GM12873 (cell line): ENCODE measurements around the gene GRB10.

ENCODE experiments used
- TF ChIP-seq, protein P1 (sequence below): IDR thresholded peaks from 2 replicates; pipeline ENCODE4 v1.5.1; 2012; ENCODE audit warnings: low read depth, mild to moderate bottlenecking, moderate library complexity, low read length, control low read depth; ENCODE audit not compliant: insufficient read depth; ENCODE audit errors: missing control alignments

GRB10 gene

DNA sequence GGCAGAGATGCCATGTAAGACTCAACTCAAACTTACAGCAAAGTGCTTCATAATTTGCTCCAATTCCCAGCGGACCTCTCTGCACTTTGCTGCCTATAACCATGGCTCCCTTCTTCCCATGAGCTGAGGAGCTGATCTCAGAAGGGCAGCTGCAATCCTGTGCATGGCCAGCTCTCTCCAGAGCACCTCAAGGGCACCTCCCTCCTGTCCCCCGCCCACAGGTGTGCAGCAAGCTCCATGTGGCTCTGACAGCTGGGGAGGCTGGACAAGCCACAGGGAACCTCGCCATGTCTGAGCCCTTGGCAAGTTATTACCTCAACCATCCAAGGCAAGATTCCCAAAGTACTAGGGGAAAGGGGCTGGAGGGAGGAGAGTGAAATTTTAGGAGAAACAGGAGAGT lies 156.4 kb downstream of the GRB10 start:
- TF ChIP-seq, protein P1, sequence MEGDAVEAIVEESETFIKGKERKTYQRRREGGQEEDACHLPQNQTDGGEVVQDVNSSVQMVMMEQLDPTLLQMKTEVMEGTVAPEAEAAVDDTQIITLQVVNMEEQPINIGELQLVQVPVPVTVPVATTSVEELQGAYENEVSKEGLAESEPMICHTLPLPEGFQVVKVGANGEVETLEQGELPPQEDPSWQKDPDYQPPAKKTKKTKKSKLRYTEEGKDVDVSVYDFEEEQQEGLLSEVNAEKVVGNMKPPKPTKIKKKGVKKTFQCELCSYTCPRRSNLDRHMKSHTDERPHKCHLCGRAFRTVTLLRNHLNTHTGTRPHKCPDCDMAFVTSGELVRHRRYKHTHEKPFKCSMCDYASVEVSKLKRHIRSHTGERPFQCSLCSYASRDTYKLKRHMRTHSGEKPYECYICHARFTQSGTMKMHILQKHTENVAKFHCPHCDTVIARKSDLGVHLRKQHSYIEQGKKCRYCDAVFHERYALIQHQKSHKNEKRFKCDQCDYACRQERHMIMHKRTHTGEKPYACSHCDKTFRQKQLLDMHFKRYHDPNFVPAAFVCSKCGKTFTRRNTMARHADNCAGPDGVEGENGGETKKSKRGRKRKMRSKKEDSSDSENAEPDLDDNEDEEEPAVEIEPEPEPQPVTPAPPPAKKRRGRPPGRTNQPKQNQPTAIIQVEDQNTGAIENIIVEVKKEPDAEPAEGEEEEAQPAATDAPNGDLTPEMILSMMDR, result no peak

DNA sequence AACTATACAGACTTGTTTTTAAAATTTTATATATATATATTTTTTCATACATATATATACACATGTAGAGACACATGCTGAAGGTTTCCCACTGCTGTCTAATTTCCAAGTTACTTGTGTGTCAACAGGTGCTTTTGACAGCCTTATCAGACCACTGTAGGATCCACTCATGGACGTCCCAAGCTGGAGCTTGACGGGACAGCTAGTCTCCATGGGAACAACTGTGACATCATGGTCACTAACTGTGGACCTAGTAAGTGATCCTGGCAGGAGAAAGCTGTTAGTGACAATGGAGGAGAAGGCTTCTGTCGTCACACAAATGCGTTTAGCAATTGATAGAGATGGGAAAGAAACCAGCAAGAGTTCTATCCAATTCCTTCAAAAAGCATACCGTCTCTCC lies 157.3 kb downstream of the GRB10 start:
- TF ChIP-seq, protein P1, result no peak

DNA sequence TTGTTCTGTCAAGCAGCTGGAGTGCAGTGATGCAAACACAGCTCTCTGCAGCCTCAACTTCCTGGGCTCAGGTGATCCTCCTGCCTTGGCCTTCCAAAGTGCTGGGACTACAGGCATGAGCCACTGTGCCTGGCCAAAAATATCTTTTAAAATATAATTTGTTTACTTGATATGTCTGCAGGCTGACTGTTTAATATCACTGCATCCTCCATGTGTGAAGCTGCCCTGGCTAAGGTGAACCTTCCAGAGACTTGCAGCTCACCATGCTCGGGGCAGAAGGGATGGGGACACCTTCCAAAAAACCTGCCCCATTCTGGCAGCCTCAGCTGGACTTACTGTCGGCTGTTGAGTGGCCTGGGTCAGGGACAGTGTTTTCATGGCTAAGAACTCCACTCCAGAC lies 159.9 kb downstream of the GRB10 start:
- TF ChIP-seq, protein P1, result no peak

DNA sequence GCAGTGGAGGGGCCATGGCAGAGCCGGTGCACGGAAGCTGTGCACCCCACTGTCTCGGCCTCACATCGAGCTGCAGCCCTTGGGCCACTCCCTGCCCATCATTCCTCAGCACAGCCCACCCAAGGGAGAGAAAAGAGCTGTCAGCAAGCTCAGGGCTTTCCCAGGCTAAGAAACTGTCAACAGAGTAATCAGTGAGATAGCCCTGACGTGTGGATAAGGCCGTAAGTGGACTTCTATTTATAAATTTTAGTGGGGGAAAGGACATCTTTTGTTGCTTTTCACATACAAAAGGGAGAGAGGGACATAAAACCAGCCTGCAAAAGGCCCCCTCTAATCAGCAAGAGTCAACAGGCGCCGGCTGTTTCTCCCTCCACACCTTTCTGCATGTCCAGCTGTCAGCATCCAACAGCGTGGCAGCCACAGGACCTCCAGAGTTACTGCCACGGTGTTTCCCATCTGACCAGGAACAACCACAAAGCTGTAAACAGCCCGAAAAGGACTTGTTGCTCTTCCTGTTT lies 160.7 kb downstream of the GRB10 start:
- TF ChIP-seq, protein P1, result no peak

DNA sequence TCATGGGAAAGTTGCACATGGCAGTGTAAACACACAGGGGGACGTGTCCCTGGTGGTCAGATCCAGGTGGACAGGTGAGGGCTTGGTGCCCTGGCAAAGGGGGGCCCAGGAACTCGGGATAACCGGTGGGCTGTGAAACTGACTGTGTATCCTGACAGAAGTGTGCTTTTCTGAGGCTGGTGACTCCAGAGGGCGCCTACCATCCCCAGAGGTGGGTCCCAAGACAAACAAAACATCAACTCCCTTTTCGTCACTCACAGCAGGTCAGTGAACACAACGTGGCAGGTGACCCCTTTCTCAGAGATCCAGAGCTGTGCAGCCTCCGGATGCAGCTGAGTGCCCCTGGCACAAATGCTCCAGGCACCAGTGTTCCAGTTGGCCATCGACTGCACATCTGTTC lies 161.5 kb downstream of the GRB10 start:
- TF ChIP-seq, protein P1, result no peak

DNA sequence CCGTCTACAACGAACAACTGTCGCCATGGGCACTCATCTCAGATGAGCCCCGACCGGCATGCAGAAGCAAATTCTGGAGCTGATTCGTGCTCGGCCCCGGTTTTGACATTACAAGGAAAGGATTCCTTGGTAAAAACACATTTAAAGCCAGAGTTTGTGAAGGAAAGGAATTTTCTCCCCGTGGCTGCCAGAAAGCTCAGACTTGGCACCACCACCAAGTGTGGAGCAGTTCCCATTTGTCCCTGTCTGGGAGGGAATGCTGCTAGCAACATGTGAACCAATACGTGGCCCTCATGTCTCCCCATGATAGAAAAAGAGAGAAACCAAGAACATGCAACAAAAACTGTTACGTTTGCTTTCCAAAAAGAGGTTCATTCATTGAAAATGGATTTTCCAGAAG lies 162.3 kb downstream of the GRB10 start:
- TF ChIP-seq, protein P1, result no peak

DNA sequence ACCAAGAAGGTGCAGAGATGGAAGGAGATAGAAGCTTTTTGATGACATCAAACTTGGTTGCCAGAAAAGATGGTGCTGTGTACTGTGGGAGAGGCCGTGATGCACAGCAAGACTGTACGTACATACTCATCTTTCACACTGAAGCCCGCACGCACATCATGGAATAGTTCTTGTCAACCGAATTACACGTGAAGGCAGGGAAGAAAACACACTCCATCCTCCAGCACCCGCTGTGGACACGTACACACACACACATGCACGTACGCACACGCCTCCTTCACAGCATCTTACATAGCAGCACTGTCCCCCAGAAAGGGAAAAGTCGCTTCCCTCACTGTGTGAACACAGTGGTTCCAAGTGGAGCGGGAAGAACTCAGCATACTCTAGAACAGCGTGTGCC lies 163.0 kb downstream of the GRB10 start:
- TF ChIP-seq, protein P1, result no peak
